Ishikawa (cell line): ENCODE measurements around the gene EHD1.

Experiments
- CEBPB ChIP-seq: IDR thresholded peaks from 2 replicates; pipeline ENCODE4 v1.6.1; 2012
- EGR1 ChIP-seq: IDR thresholded peaks from 2 replicates; pipeline ENCODE4 v1.6.1; 2012
- EP300 ChIP-seq: IDR thresholded peaks from 2 replicates; pipeline ENCODE4 v1.6.1; 2012; ENCODE audit warnings: borderline replicate concordance
- FOXM1 ChIP-seq: IDR thresholded peaks from 2 replicates; pipeline ENCODE4 v1.6.1; 2012; ENCODE audit warnings: low read depth, borderline replicate concordance
- MAX ChIP-seq: IDR thresholded peaks from 2 replicates; pipeline ENCODE4 v1.6.1; 2012
- RAD21 ChIP-seq: IDR thresholded peaks from 2 replicates; pipeline ENCODE4 v1.6.1; 2012; ENCODE audit warnings: low read depth
- REST ChIP-seq: IDR thresholded peaks from 2 replicates; pipeline ENCODE4 v1.6.1; 2012; ENCODE audit warnings: low read depth, mild to moderate bottlenecking
- TAF1 ChIP-seq: IDR thresholded peaks from 2 replicates; pipeline ENCODE4 v1.6.1; 2012; ENCODE audit warnings: low read depth, mild to moderate bottlenecking
- TCF12 ChIP-seq: IDR thresholded peaks from 2 replicates; pipeline ENCODE4 v1.6.1; 2012; ENCODE audit warnings: low read depth
- YY1 ChIP-seq: IDR thresholded peaks from 2 replicates; pipeline ENCODE4 v1.6.1; 2012; ENCODE audit warnings: low read depth
- ZBTB7A ChIP-seq: IDR thresholded peaks from 2 replicates; pipeline ENCODE4 v1.6.1; 2012; ENCODE audit warnings: low read depth

GRCh38 chr11:64887234-64887756, 8.9 kb upstream of the EHD1 start:
- TF ChIP-seq TAF1 (no peak), MAX (no peak), TCF12 (no peak), YY1 (no peak), FOXM1 (no peak), REST (no peak), EGR1 (no peak), EP300 (no peak), ZBTB7A (no peak), CEBPB (no peak), RAD21 (no peak)
